ENCODE measurements around the gene RNU5B-1. TPM values are rescaled to one million over a fixed set of nuclear protein-coding genes. Genes with fewer than 3 reads are reported as not detected.

RNU5B-1 gene
- total and polyA plus RNA-seq, 10 donors: 24.2 to 62.3 (median 32.6) TPM; not detected in 6

- peak; percentile 47 for DNase-seq
- no peak overlapping the region for H3K27ac ChIP-seq
- intact Hi-C loops (cut with DNase I; ENCODE audit: low total_unique reads): no loop called here
- TF ChIP-seq POLR2A (IDR thresholded peaks at IDR 0.05) (no peak), POLR2AphosphoS5 (IDR thresholded peaks at IDR 0.05) (no peak), CTCF (IDR thresholded peaks at IDR 0.05 in 8 of 11, conservative IDR thresholded peaks at IDR 0.05 in 3 of 11) (no peak)
- 85 to 91% (median 88%) methylated on average over 9 of the region's 9 CpGs for WGBS, 5 donors
- no peak overlapping the region for H3K4me3 ChIP-seq
- H3K36me3 ChIP-seq: no peaks in the 10 kb centered on the region
- H3K27me3 ChIP-seq (replicated peaks in 1 of 7): peaks cover 0 to 44% (median 0%) of the 10 kb centered on the region in 7 donors
- peaks cover 0 to 9% (median 2%) of the 10 kb centered on the region in 6 donors for H3K4me1 ChIP-seq
- no peaks in the 10 kb centered on the region for H3K9me3 ChIP-seq
Measured at GRCh38 chr15:65342493-65342892, 38.0 kb downstream of the RNU5B-1 start.

GRCh38 chr15:65343374-65343981 is 39.0 kb downstream of the RNU5B-1 start:
- Histone ChIP-seq H3K9me3 (no peaks in the 10 kb centered on the region), H3K4me3 (no peak overlapping the region), H3K36me3 (no peaks in the 10 kb centered on the region), H3K4me1 (peaks cover 0 to 9% (median 2%) of the 10 kb centered on the region in 6 donors), H3K27me3 (replicated peaks in 1 of 7) (peaks cover 0 to 34% (median 0%) of the 10 kb centered on the region in 7 donors), H3K27ac (no peak overlapping the region)
- peak; percentile 41 for DNase-seq
- intact Hi-C loops (cut with DNase I; ENCODE audit: low total_unique reads): no loop called here
- 87 to 94% (median 92%) methylated on average over 9 to 10 of the region's 10 CpGs for WGBS, 5 donors
- TF ChIP-seq POLR2AphosphoS5 (IDR thresholded peaks at IDR 0.05) (no peak), POLR2A (IDR thresholded peaks at IDR 0.05) (no peak), CTCF (IDR thresholded peaks at IDR 0.05 in 8 of 11, conservative IDR thresholded peaks at IDR 0.05 in 3 of 11) (no peak)

GRCh38 chr15:65344214-65344913 is 39.9 kb downstream of the RNU5B-1 start:
- DNase-seq: peak; percentile 34
- WGBS, 5 donors: 86 to 93% (median 89%) methylated on average over 8 of the region's 8 CpGs
- Histone ChIP-seq H3K9me3 (no peaks in the 10 kb centered on the region), H3K27ac (no peak overlapping the region), H3K4me3 (no peak overlapping the region), H3K27me3 (replicated peaks in 1 of 7) (peaks cover 0 to 26% (median 0%) of the 10 kb centered on the region in 7 donors), H3K36me3 (no peaks in the 10 kb centered on the region), H3K4me1 (peaks cover 0 to 9% (median 2%) of the 10 kb centered on the region in 6 donors)
- intact Hi-C loops (cut with DNase I; ENCODE audit: low total_unique reads): no loop called here
- TF ChIP-seq POLR2A (IDR thresholded peaks at IDR 0.05) (no peak), CTCF (IDR thresholded peaks at IDR 0.05 in 8 of 11, conservative IDR thresholded peaks at IDR 0.05 in 3 of 11) (no peak)

- intact Hi-C loops (cut with DNase I; ENCODE audit: low total_unique reads): no loop called here
- TF ChIP-seq CTCF (IDR thresholded peaks at IDR 0.05 in 8 of 11, conservative IDR thresholded peaks at IDR 0.05 in 3 of 11) (no peak), POLR2AphosphoS5 (IDR thresholded peaks at IDR 0.05) (no peak)
- no peak overlapping the region for H3K27ac ChIP-seq
- WGBS, 5 donors: 78 to 91% (median 88%) methylated on average over 2 of the region's 2 CpGs
- peaks cover 0 to 5% (median 2%) of the 10 kb centered on the region in 6 donors for H3K4me1 ChIP-seq
- H3K36me3 ChIP-seq: no peaks in the 10 kb centered on the region
- H3K4me3 ChIP-seq: no peak overlapping the region
- H3K9me3 ChIP-seq: no peaks in the 10 kb centered on the region
- peaks cover 0 to 22% (median 0%) of the 10 kb centered on the region in 7 donors for H3K27me3 ChIP-seq (replicated peaks in 1 of 7)
- DNase-seq: peak; percentile 4
Measured at GRCh38 chr15:65344914-65345275, 40.4 kb downstream of the RNU5B-1 start.

All from spleen (tissue), 11 donors.